HG02884 (cell line): ENCODE measurements around the gene SUPT4H1.
A peak's percentile ranks its signal among the peaks of the same experiment; 100 is the strongest.

Experiments
- ATAC-seq: cut with Tn5 transposase; IDR thresholded peaks from one replicate; pipeline ENCODE4 v1.9.1; 2021; ENCODE audit warnings: mild to moderate bottlenecking, moderate library complexity; ENCODE audit not compliant: unreplicated experiment

The SUPT4H1 gene

GRCh38 chr17:58365185-58365979 lies 13.4 kb upstream of the SUPT4H1 start:
- ATAC-seq = no peak

- ATAC-seq = no peak
These were observed 12.4 kb upstream of the SUPT4H1 start for GRCh38 chr17:58364270-58364942.

- no peak for ATAC-seq
These were observed 11.6 kb upstream of the SUPT4H1 start for GRCh38 chr17:58363457-58364185.

- ATAC-seq = no peak
These were observed 10.5 kb upstream of the SUPT4H1 start for GRCh38 chr17:58362368-58363014.

- ATAC-seq = no peak
These were observed 8.5 kb upstream of the SUPT4H1 start for GRCh38 chr17:58360296-58361063.

- no peak for ATAC-seq
These were observed 6.6 kb upstream of the SUPT4H1 start for GRCh38 chr17:58358408-58359172.

- no peak for ATAC-seq
These were observed 5.6 kb upstream of the SUPT4H1 start for GRCh38 chr17:58357312-58358297.

GRCh38 chr17:58356231-58356630 lies 4.2 kb upstream of the SUPT4H1 start:
- no peak for ATAC-seq

GRCh38 chr17:58354541-58355216 lies 2.7 kb upstream of the SUPT4H1 start:
- no peak for ATAC-seq

GRCh38 chr17:58353389-58353825 lies 1.4 kb upstream of the SUPT4H1 start:
- no peak for ATAC-seq

GRCh38 chr17:58352596-58353388 lies 791 bp upstream of the SUPT4H1 start:
- ATAC-seq = no peak

GRCh38 chr17:58351182-58351581 lies 819 bp downstream of the SUPT4H1 start:
- ATAC-seq = no peak

- ATAC-seq = no peak
These were observed 4.0 kb downstream of the SUPT4H1 start for GRCh38 chr17:58348038-58348437.

GRCh38 chr17:58345500-58345899 lies 6.5 kb downstream of the SUPT4H1 start:
- no peak for ATAC-seq

GRCh38 chr17:58344791-58345157 lies 7.2 kb downstream of the SUPT4H1 start:
- peak; percentile 43 for ATAC-seq

- ATAC-seq = peak; percentile 82
These were observed 7.8 kb downstream of the SUPT4H1 start for GRCh38 chr17:58344047-58344790.
